ENCODE data around the gene PSAP. TPM values are rescaled to one million over a fixed set of nuclear protein-coding genes. Genes with fewer than 3 reads are reported as not detected.
A peak's percentile ranks its signal among the peaks of the same experiment; 100 is the strongest.

The PSAP gene
- polyA plus RNA-seq, 2 of the 4 experiments (the other 2 are of a cell fraction) = 690 to 1,519 TPM

DNA sequence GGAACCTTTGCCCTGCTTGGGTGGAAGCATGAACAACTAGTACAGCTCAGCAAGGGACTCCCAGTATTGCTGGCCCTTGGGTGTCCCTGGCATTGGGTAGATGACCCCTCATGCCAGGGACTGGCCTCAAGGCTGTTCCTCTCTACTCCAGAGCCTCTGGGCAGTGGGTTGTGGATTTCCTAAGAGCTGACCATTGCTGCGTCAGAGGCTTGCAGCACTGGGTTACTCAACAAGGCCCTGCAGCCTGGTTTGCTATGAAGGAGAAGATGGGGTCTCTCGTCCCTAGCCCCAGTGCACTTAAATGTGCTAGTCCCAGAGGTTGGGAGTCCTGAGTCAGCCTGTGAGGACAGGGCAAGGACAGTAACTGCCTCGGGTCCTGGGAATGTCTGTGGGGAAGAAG is 80.3 kb downstream of the PSAP start:
- peak overlapping the region; percentile 79 to 98; a peak in 4 of 6 replicates for H3K27ac ChIP-seq
- no peak overlapping the region; the same call in 2 of the 3 replicates for H3K4me2 ChIP-seq

DNA sequence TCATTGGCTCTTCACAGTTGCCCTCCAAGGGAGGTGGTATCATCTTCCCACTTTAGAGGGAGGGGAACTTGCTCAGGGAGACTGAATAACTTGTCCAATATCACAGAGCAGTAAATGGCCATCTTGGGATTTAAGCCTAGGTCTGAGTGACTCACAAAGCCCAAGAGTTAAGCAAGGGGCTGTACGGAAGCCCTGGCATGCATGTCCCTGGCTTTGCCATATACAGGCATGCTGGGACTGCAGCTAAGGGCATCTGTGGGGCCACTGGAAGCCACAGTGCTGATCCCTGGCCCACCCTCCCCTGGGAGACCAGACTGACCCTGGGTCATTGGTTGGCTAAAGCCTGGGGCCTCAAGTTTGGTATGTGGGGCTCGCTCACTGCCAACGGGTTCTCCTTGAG is 80.8 kb downstream of the PSAP start:
- no peaks in the 10 kb centered on the region for H3K9me3 ChIP-seq
- peaks cover 78% of the 10 kb centered on the region for H3K4me1 ChIP-seq
- DNase-seq (ENCODE audit: low read depth in 1 of 2, low spot score in 1 of 2) (no peak), ATAC-seq (no peak), FAIRE-seq (no peak)
- 86% methylated on average over 3 of the region's 3 CpGs for WGBS (ENCODE audit: missing lambda C conversion rate)
- POLR2A ChIA-PET = no interaction called here
- no peak overlapping the region for H3K4me3 ChIP-seq
- H3K4me2 ChIP-seq = no peak overlapping the region
- CTCF ChIA-PET = interaction anchor here (0.6 to 4.6 kb wide), 7 partner anchors 9 to 392 kb away, joined by 3 to 33 read pairs (median 3); no protein-coding TSS in a partner anchor
- TF ChIP-seq JUN (IDR thresholded peaks at IDR 0.05) = no peak
- no peak for TF ChIP-seq EHMT2 (IDR thresholded peaks at IDR 0.05; ENCODE audit: low read depth)
- no peak for TF ChIP-seq SMC3 (IDR thresholded peaks at IDR 0.05)
- no peak for TF ChIP-seq HDAC2 (IDR thresholded peaks at IDR 0.05)
- TF ChIP-seq, protein P1, sequence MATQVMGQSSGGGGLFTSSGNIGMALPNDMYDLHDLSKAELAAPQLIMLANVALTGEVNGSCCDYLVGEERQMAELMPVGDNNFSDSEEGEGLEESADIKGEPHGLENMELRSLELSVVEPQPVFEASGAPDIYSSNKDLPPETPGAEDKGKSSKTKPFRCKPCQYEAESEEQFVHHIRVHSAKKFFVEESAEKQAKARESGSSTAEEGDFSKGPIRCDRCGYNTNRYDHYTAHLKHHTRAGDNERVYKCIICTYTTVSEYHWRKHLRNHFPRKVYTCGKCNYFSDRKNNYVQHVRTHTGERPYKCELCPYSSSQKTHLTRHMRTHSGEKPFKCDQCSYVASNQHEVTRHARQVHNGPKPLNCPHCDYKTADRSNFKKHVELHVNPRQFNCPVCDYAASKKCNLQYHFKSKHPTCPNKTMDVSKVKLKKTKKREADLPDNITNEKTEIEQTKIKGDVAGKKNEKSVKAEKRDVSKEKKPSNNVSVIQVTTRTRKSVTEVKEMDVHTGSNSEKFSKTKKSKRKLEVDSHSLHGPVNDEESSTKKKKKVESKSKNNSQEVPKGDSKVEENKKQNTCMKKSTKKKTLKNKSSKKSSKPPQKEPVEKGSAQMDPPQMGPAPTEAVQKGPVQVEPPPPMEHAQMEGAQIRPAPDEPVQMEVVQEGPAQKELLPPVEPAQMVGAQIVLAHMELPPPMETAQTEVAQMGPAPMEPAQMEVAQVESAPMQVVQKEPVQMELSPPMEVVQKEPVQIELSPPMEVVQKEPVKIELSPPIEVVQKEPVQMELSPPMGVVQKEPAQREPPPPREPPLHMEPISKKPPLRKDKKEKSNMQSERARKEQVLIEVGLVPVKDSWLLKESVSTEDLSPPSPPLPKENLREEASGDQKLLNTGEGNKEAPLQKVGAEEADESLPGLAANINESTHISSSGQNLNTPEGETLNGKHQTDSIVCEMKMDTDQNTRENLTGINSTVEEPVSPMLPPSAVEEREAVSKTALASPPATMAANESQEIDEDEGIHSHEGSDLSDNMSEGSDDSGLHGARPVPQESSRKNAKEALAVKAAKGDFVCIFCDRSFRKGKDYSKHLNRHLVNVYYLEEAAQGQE (IDR thresholded peaks at IDR 0.05) = no peak
- TF ChIP-seq NFE2L2 (conservative IDR thresholded peaks at IDR 0.05; ENCODE audit: low read length) = no peak
- no peak for TF ChIP-seq FOSB (CRISPR knock-in tag; IDR thresholded peaks at IDR 0.05)
- TF ChIP-seq, protein P2, sequence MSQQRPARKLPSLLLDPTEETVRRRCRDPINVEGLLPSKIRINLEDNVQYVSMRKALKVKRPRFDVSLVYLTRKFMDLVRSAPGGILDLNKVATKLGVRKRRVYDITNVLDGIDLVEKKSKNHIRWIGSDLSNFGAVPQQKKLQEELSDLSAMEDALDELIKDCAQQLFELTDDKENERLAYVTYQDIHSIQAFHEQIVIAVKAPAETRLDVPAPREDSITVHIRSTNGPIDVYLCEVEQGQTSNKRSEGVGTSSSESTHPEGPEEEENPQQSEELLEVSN (IDR thresholded peaks at IDR 0.05; ENCODE audit: borderline replicate concordance, low read depth) = no peak
- TF ChIP-seq NR3C1 (IDR thresholded peaks at IDR 0.05) = no peak
- TF ChIP-seq HOXB13 (CRISPR knock-in tag; IDR thresholded peaks at IDR 0.05; ENCODE audit: low read depth) = no peak
- TF ChIP-seq, protein P3, sequence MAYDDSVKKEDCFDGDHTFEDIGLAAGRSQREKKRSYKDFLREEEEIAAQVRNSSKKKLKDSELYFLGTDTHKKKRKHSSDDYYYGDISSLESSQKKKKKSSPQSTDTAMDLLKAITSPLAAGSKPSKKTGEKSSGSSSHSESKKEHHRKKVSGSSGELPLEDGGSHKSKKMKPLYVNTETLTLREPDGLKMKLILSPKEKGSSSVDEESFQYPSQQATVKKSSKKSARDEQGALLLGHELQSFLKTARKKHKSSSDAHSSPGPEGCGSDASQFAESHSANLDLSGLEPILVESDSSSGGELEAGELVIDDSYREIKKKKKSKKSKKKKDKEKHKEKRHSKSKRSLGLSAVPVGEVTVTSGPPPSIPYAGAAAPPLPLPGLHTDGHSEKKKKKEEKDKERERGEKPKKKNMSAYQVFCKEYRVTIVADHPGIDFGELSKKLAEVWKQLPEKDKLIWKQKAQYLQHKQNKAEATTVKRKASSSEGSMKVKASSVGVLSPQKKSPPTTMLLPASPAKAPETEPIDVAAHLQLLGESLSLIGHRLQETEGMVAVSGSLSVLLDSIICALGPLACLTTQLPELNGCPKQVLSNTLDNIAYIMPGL (CRISPR knock-in tag; IDR thresholded peaks at IDR 0.05; ENCODE audit: borderline replicate concordance) = no peak
- no peak for TF ChIP-seq EP300 (IDR thresholded peaks at IDR 0.05)
- no peak for TF ChIP-seq MYC (IDR thresholded peaks at IDR 0.05; ENCODE audit: borderline replicate concordance, low read length)
- TF ChIP-seq MAFK (IDR thresholded peaks at IDR 0.05; ENCODE audit: partially characterized antibody) = no peak
- TF ChIP-seq BHLHE40 (IDR thresholded peaks at IDR 0.05; ENCODE audit: low read depth, low read length) = no peak
- no peak for TF ChIP-seq CBX8 (IDR thresholded peaks at IDR 0.05)
- no peak for TF ChIP-seq HOXA7 (CRISPR knock-in tag; IDR thresholded peaks at IDR 0.05)
- TF ChIP-seq TP53 (CRISPR knock-in tag; IDR thresholded peaks at IDR 0.05) = no peak
- H3K27ac ChIP-seq = peak overlapping the region; percentile 98 to 99; a peak in 4 of 6 replicates

More for the DNA sequence above, 80.3 kb downstream of the PSAP start:
- H3K4me1 ChIP-seq = peaks cover 73% of the 10 kb centered on the region
- H3K9me3 ChIP-seq = no peaks in the 10 kb centered on the region
- TF ChIP-seq KDM5A (IDR thresholded peaks at IDR 0.05) (no peak), CHD2 (IDR thresholded peaks at IDR 0.05; ENCODE audit: low read length, partially characterized antibody) (no peak), CEBPB (IDR thresholded peaks at IDR 0.05) (no peak), NPAS2 (CRISPR knock-in tag; IDR thresholded peaks at IDR 0.05; ENCODE audit: borderline replicate concordance) (no peak), PHF8 (IDR thresholded peaks at IDR 0.05; ENCODE audit: borderline replicate concordance, low read depth) (no peak), ESRRA (IDR thresholded peaks at IDR 0.05; ENCODE audit: borderline replicate concordance, low read length) (no peak), HOXB5 (CRISPR knock-in tag; IDR thresholded peaks at IDR 0.05) (no peak), POLR2AphosphoS2 (conservative IDR thresholded peaks at IDR 0.05; ENCODE audit: low read length) (no peak)
- 67% methylated on average over 2 of the region's 3 CpGs for WGBS (ENCODE audit: missing lambda C conversion rate)
- ATAC-seq (no peak), DNase-seq (ENCODE audit: low read depth in 1 of 2, low spot score in 1 of 2) (no peak), FAIRE-seq (no peak)
- no peak overlapping the region for H3K4me3 ChIP-seq
- ChIA-PET POLR2A (no interaction called here), CTCF (interaction anchor here (0.9 to 4.9 kb wide), 5 partner anchors 41 to 125 kb away, joined by 3 to 42 read pairs (median 22); no protein-coding TSS in a partner anchor)
